Transverse colon (tissue), 4 donors: ENCODE measurements around the gene SLC4A3. TPM values are rescaled to one million over a fixed set of nuclear protein-coding genes. Genes with fewer than 3 reads are reported as not detected.

Source experiments
- DNase-seq: peaks from one replicate; pipeline ENCODE4 v3.0.0-alpha.2; 2019
- H3K27ac ChIP-seq, 4 donors: fragments of 200-600 bp; sonication (generic); 2 replicates each; pipeline ENCODE4 v1.5.1; 2016 to 2018; ENCODE audit warnings: inconsistent platforms in 4 of 4
- H3K27me3 ChIP-seq: fragments of 200-600 bp; sonication (generic); 2 replicates; pipeline ENCODE4 v1.5.1; 2017; ENCODE audit warnings: inconsistent platforms
- H3K36me3 ChIP-seq, 4 donors: fragments of 200-600 bp; sonication (generic); 2 replicates each; pipeline ENCODE4 v1.5.1; 2017 to 2019; ENCODE audit warnings: inconsistent platforms in 4 of 4
- H3K4me1 ChIP-seq, 4 donors: fragments of 200-600 bp; sonication (generic); 2 replicates each; pipeline ENCODE4 v1.5.1; 2017 to 2020; ENCODE audit warnings: inconsistent platforms in 4 of 4
- H3K4me3 ChIP-seq, 4 donors: fragments of 200-600 bp; sonication (generic); 1 replicate in 1 of 4; 2 replicates in 3 of 4; pipeline versions ENCODE4 v1.5.1 to v1.6.1; 2017 to 2019; ENCODE audit warnings: inconsistent platforms in 4 of 4
- H3K9me3 ChIP-seq, 2 donors: fragments of 200-600 bp; sonication (generic); 2 replicates each; pipeline ENCODE4 v1.5.1; 2017 to 2019; ENCODE audit warnings: inconsistent platforms in 2 of 2
- CTCF ChIP-seq, 5 experiments: fragments of 200-600 bp in 3 of 5; fragments of 450-650 bp in 2 of 5; sonication (generic) in 3 of 5; IDR thresholded peaks; 1 replicate in 2 of 5; 2 replicates in 3 of 5; pipeline ENCODE4 v1.5.1; 2016 to 2017; ENCODE audit warnings: antibody characterized with exemption in 5 of 5, inconsistent platforms in 3 of 5, mild to moderate bottlenecking in 2 of 5, moderate library complexity in 1 of 5
- EP300 ChIP-seq: sonication (generic); formaldehyde crosslinking; IDR thresholded peaks from one replicate; pipeline ENCODE4 v1.6.1; 2017; ENCODE audit warnings: antibody characterized with exemption, low read depth
- POLR2A ChIP-seq: fragments of 450-650 bp; IDR thresholded peaks from one replicate; pipeline ENCODE4 v1.6.1; 2016; ENCODE audit warnings: antibody characterized with exemption, mild to moderate bottlenecking, moderate library complexity
- POLR2AphosphoS5 ChIP-seq, 3 donors: sonication (generic); formaldehyde crosslinking; IDR thresholded peaks; one replicate each; pipeline ENCODE4 v1.6.1; 2016; ENCODE audit warnings: antibody characterized with exemption in 3 of 3
- WGBS, 2 donors: methylation state at CpG; one replicate each; pipeline ENCODE4 v1.1.5; 2018; ENCODE audit warnings: low coverage in 1 of 2; 5-methylcytosine and 5-hydroxymethylcytosine counted together
- in situ Hi-C, 4 donors: fragments of 200-750 bp; cut with MboI; loops; one replicate each; pipeline versions ENCODE4 v1.15.0 to v1.15.1; 2017; ENCODE audit warnings: low sequenced_read_pairs in 3 of 4, low pct_ligation_motif_present in 1 of 4, low pct_unique_long_range_greater_than_20kb in 1 of 4
- intact Hi-C: fragments of 100-400 bp; cut with DNase I; formaldehyde crosslinking; loops from one replicate; pipeline ENCODE4 v1.15.1; 2023; ENCODE audit warnings: low total_unique reads
- total RNA-seq, 4 donors: library from RNA; depleted of rRNA; stranded (reverse); fragments of >200 nt; gene quantifications; one replicate each; pipeline ENCODE4 v1.1.0, GENCODE V29; 2016

Gene SLC4A3
- total RNA-seq, 4 donors from 2014 or later, result 0.32 to 25.9 (median 0.68) TPM; not detected in 1

DNA sequence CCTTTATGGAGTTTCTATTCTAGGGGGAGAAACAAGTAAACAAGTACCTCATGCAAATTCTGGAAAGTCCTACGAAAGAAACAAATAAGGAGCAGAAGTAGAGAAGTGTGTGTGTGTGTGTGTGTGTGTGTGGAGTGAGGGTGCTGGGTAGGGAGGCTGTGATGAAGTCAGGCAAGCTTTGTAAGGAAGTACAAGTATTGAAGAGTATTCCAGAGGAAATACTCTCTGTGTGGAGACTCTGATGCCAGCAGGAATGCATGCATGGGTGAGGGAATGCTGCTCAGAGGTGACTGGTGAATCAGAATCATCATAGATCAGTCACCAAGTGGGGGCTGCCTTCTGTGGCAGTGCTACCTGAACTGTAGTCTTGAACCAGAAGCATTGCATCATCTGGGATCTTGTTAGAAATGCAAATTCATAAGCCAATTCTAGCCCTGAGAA lies 34.5 kb downstream of the SLC4A3 start:
- H3K27me3 ChIP-seq, result no peaks in the 10 kb centered on the region
- in situ Hi-C loops, result no loop called here
- H3K9me3 ChIP-seq, result no peaks in the 10 kb centered on the region
- WGBS, 2 donors, result 40 to 79% methylated on average over 1 of the region's 1 CpG
- no peak for DNase-seq
- peak overlapping the region in 2 of 4 donors; percentile 6 to 21 for H3K27ac ChIP-seq
- TF ChIP-seq EP300 (no peak), POLR2A (no peak), POLR2AphosphoS5 (IDR thresholded peaks at IDR 0.05) (no peak), CTCF (IDR thresholded peaks at IDR 0.05) (no peak)
- no peaks in the 10 kb centered on the region for H3K4me1 ChIP-seq
- no peaks in the 10 kb centered on the region for H3K36me3 ChIP-seq
- intact Hi-C loops, result no loop called here
- no peak overlapping the region for H3K4me3 ChIP-seq

GRCh38 chr2:219662566-219662965 lies 35.1 kb downstream of the SLC4A3 start:
- no peaks in the 10 kb centered on the region for H3K4me1 ChIP-seq
- intact Hi-C loops, result no loop called here
- in situ Hi-C loops, result no loop called here
- H3K27ac ChIP-seq, result no peak overlapping the region
- no peaks in the 10 kb centered on the region for H3K27me3 ChIP-seq
- no peak for DNase-seq
- no peaks in the 10 kb centered on the region for H3K36me3 ChIP-seq
- no peaks in the 10 kb centered on the region for H3K9me3 ChIP-seq
- TF ChIP-seq EP300 (no peak), CTCF (IDR thresholded peaks at IDR 0.05) (no peak), POLR2AphosphoS5 (IDR thresholded peaks at IDR 0.05) (no peak), POLR2A (no peak)
- H3K4me3 ChIP-seq, result no peak overlapping the region

GRCh38 chr2:219663116-219663762 lies 35.8 kb downstream of the SLC4A3 start:
- H3K9me3 ChIP-seq, result no peaks in the 10 kb centered on the region
- in situ Hi-C loops (no loop called here), intact Hi-C loops (no loop called here)
- TF ChIP-seq POLR2A, result no peak
- no peak for TF ChIP-seq POLR2AphosphoS5 (IDR thresholded peaks at IDR 0.05)
- TF ChIP-seq CTCF (IDR thresholded peaks at IDR 0.05), result no peak
- TF ChIP-seq EP300, result no peak
- H3K4me3 ChIP-seq, result no peak overlapping the region
- WGBS, 2 donors, result 77 to 93% methylated on average over 2 to 11 of the region's 11 CpGs
- no peaks in the 10 kb centered on the region for H3K4me1 ChIP-seq
- no peaks in the 10 kb centered on the region for H3K36me3 ChIP-seq
- no peaks in the 10 kb centered on the region for H3K27me3 ChIP-seq
- DNase-seq, result no peak
- H3K27ac ChIP-seq, result no peak overlapping the region

DNA sequence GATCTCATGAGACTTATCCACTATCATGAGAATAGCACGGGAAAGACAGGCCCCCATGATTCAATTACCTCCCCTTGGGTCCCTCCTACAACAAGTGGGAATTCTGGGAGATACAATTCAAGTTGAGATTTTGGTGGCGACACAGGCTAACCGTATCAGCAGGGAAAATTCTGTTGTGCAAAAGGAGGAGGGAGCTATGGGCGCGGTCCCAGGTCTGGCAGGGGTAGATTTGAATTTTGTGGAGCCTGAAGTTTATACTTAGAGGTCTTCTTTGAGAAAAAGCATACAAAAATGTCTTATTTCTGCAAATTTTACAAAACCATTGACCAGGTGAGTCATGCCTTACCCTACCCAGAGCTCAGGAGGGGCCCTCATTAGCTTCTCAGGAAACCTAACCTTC lies 36.6 kb downstream of the SLC4A3 start:
- intact Hi-C loops, result no loop called here
- Histone ChIP-seq H3K27ac (no peak overlapping the region), H3K36me3 (no peaks in the 10 kb centered on the region), H3K9me3 (no peaks in the 10 kb centered on the region), H3K27me3 (no peaks in the 10 kb centered on the region), H3K4me3 (no peak overlapping the region), H3K4me1 (no peaks in the 10 kb centered on the region)
- 93 to 94% methylated on average over 5 of the region's 5 CpGs for WGBS, 2 donors
- no peak for DNase-seq
- TF ChIP-seq CTCF (IDR thresholded peaks at IDR 0.05) (no peak), EP300 (no peak), POLR2AphosphoS5 (IDR thresholded peaks at IDR 0.05) (no peak), POLR2A (no peak)
- in situ Hi-C loops, result no loop called here
